Fibroblast of mammary gland (primary cell): ENCODE data around the gene FAM50B.
"Not testable (repeated sequence)": the region's sequence is repeated elsewhere in the genome, so short reads cannot be mapped to it uniquely, and the experiment has no call there.

Experiments
- DNase-seq: peaks from one replicate; pipeline ENCODE4 v3.0.0-alpha.2; 2010; ENCODE audit warnings: low read depth
- H3K4me3 ChIP-seq: 2 replicates; pipeline ENCODE4 v1.5.1; 2011; ENCODE audit warnings: low read depth, mild to moderate bottlenecking, low read length, moderate library complexity; ENCODE audit not compliant: control insufficient read depth
- TF ChIP-seq, protein P1 (sequence below): conservative IDR thresholded peaks from 2 replicates; pipeline ENCODE4 v1.5.1; 2011; ENCODE audit warnings: low read depth, low read length, inconsistent platforms; ENCODE audit not compliant: control insufficient read depth, insufficient read depth

The FAM50B gene

DNA sequence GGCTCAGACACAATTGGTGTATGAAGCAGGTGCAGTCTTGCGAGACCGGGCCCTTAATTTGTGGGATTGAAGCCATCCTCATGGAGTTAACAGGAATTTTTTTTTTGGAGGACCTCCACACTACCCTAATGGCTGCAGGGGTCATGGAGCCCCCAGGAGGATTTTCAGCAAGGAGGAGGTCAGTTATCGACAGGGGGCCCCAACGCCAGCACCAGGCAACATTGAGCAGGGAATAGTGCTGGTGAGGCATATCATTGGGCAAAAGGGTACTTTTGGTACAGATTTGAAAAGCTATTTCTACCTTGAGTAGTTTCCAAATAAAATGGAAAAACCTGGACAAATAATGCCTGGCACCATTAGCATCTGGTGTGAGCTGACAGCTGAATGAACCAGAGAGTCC is 6.7 kb downstream of the FAM50B start:
- no peak for DNase-seq
- H3K4me3 ChIP-seq: no peak overlapping the region
- TF ChIP-seq, protein P1, sequence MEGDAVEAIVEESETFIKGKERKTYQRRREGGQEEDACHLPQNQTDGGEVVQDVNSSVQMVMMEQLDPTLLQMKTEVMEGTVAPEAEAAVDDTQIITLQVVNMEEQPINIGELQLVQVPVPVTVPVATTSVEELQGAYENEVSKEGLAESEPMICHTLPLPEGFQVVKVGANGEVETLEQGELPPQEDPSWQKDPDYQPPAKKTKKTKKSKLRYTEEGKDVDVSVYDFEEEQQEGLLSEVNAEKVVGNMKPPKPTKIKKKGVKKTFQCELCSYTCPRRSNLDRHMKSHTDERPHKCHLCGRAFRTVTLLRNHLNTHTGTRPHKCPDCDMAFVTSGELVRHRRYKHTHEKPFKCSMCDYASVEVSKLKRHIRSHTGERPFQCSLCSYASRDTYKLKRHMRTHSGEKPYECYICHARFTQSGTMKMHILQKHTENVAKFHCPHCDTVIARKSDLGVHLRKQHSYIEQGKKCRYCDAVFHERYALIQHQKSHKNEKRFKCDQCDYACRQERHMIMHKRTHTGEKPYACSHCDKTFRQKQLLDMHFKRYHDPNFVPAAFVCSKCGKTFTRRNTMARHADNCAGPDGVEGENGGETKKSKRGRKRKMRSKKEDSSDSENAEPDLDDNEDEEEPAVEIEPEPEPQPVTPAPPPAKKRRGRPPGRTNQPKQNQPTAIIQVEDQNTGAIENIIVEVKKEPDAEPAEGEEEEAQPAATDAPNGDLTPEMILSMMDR: no peak

DNA sequence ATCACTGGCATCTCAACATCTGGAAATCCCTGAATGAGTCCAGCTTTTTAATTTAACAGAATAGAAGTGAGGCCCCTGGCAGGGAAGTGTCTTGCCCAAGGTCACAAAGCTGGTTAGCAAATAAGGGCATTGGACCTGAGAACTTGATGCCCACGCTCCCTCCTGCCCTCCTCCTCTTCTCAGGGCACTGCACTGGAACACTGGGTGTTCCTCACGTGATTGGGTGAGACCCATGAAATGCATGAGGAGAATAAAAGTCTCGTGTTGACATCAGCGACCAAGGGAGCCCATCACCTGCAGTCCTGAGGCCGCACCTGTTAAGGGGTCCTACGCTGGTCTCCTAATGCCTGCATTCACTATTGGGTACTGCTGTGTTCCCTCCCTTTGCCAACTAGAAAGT is 7.4 kb downstream of the FAM50B start:
- TF ChIP-seq, protein P1: no peak
- no peak for DNase-seq
- H3K4me3 ChIP-seq: no peak overlapping the region

- DNase-seq: no peak
- no peak overlapping the region for H3K4me3 ChIP-seq
- TF ChIP-seq, protein P1: no peak
These were observed 8.6 kb downstream of the FAM50B start for GRCh38 chr6:3857468-3858456.

- TF ChIP-seq, protein P1: no peak
- no peak for DNase-seq
- H3K4me3 ChIP-seq: no peak overlapping the region
These were observed 10.8 kb downstream of the FAM50B start for GRCh38 chr6:3859878-3860552.

- DNase-seq: no peak
- H3K4me3 ChIP-seq: no peak overlapping the region
- TF ChIP-seq, protein P1: no peak
These were observed 12.3 kb downstream of the FAM50B start for GRCh38 chr6:3861424-3861823.

- DNase-seq: no peak
- H3K4me3 ChIP-seq: no peak overlapping the region
- TF ChIP-seq, protein P1: no peak
These were observed 12.9 kb downstream of the FAM50B start for GRCh38 chr6:3862038-3862437.

- not testable (repeated sequence) for H3K4me3 ChIP-seq, DNase-seq
These were observed 14.1 kb downstream of the FAM50B start for GRCh38 chr6:3863322-3863721.
